Activated T-helper 1 cell treated with Interleukin-2 at 50 U/mL for 16 hours (primary cell): Measurements from ENCODE around the gene DST.

Source experiments
- DNase-seq: peaks from one replicate; pipeline ENCODE4 v3.0.0-alpha.2; 2020; ENCODE audit warnings: low read depth

Gene DST

GRCh38 chr6:56535626-56536025 is 107.1 kb downstream of the DST start:
- no peak for DNase-seq

- DNase-seq, result no peak
Observed at GRCh38 chr6:56534680-56535419, 107.8 kb downstream of the DST start.

- no peak for DNase-seq
Observed at GRCh38 chr6:56532766-56533551, 109.7 kb downstream of the DST start.

GRCh38 chr6:56531839-56532595 is 110.7 kb downstream of the DST start:
- no peak for DNase-seq

GRCh38 chr6:56529594-56530191 is 113.0 kb downstream of the DST start:
- DNase-seq, result no peak

- no peak for DNase-seq
Observed at GRCh38 chr6:56528412-56528841, 114.3 kb downstream of the DST start.

GRCh38 chr6:56527934-56528333 is 114.8 kb downstream of the DST start:
- no peak for DNase-seq

- DNase-seq, result no peak
Observed at GRCh38 chr6:56526860-56527544, 115.7 kb downstream of the DST start.

GRCh38 chr6:56525974-56526789 is 116.5 kb downstream of the DST start:
- DNase-seq, result no peak

- DNase-seq, result no peak
Observed at GRCh38 chr6:56524891-56525703, 117.6 kb downstream of the DST start.

GRCh38 chr6:56522495-56523270 is 120.0 kb downstream of the DST start:
- no peak for DNase-seq

- no peak for DNase-seq
Observed at GRCh38 chr6:56521976-56522375, 120.7 kb downstream of the DST start.

- no peak for DNase-seq
Observed at GRCh38 chr6:56521454-56521853, 121.2 kb downstream of the DST start.

- DNase-seq, result no peak
Observed at GRCh38 chr6:56520218-56520617, 122.5 kb downstream of the DST start.

- DNase-seq, result no peak
Observed at GRCh38 chr6:56518995-56519767, 123.5 kb downstream of the DST start.

- DNase-seq, result no peak
Observed at GRCh38 chr6:56517155-56517745, 125.4 kb downstream of the DST start.

- DNase-seq, result no peak
Observed at GRCh38 chr6:56516003-56516402, 126.7 kb downstream of the DST start.
